Left lung (tissue), 10 donors: Measurements from ENCODE around the gene BCR. TPM values are rescaled to one million over a fixed set of nuclear protein-coding genes. Genes with fewer than 3 reads are reported as not detected.

ENCODE experiments used
- ATAC-seq: fragments of 200-7000 bp; cut with Tn5 transposase; one replicate; pipeline ENCODE4 v1.9.1; 2020; ENCODE audit warnings: moderate library complexity
- DNase-seq, 4 donors: peaks; one replicate each; pipeline ENCODE4 v3.0.0-alpha.2; 2013 to 2020
- H3K27ac ChIP-seq, 2 donors: fragments of 200-600 bp; sonication (generic) in 1 of 2; one replicate each; pipeline versions ENCODE4 v1.5.0 to v1.8.0; 2020 to 2021
- H3K27me3 ChIP-seq, 2 donors: fragments of 200-600 bp; sonication (generic) in 1 of 2; one replicate each; pipeline versions ENCODE4 v1.5.0 to v1.8.0; 2020 to 2021
- H3K36me3 ChIP-seq, 2 donors: fragments of 200-600 bp; sonication (generic) in 1 of 2; one replicate each; pipeline versions ENCODE4 v1.5.0 to v1.8.0; 2020 to 2021
- H3K4me1 ChIP-seq, 2 donors: fragments of 200-600 bp; one replicate each; pipeline ENCODE4 v1.8.0; 2021
- H3K4me3 ChIP-seq, 2 donors: fragments of 200-600 bp; sonication (generic) in 1 of 2; one replicate each; pipeline versions ENCODE4 v1.5.0 to v1.8.0; 2020 to 2021; ENCODE audit warnings: mild to moderate bottlenecking in 1 of 2
- H3K9me3 ChIP-seq, 2 donors: fragments of 200-600 bp; sonication (generic) in 1 of 2; one replicate each; pipeline versions ENCODE4 v1.5.0 to v1.8.0; 2020 to 2021
- CTCF ChIP-seq, 2 donors: fragments of 200-600 bp; sonication (generic) in 1 of 2; IDR thresholded peaks; one replicate each; pipeline versions ENCODE4 v1.5.0 to v1.8.0; 2021; ENCODE audit warnings: antibody characterized with exemption in 2 of 2
- intact Hi-C, 2 donors: fragments of 100-400 bp; cut with DNase I; formaldehyde crosslinking; loops; one replicate each; pipeline versions ENCODE4 v1.11.2 to v1.14.2; 2022
- polyA plus RNA-seq, 6 donors: library from polyadenylated mRNA; unstranded; fragments of 120-200 nt; gene quantifications; one replicate each; pipeline ENCODE4 v1.2.1, GENCODE V29; 2013; ENCODE audit not compliant: insufficient read length in 6 of 6
- total RNA-seq, 2 donors: library from RNA; stranded (reverse); fragmentation: NEBNext Ultra II Directional; extraction: Animal tissue kit (Norgen Biotek cat#: 25700); gene quantifications; one replicate each; pipeline ENCODE4 v1.2.1, GENCODE V29; 2021
- donor health status: DM: no; HTN: yes; CAD: no.
- donor health status: DM: no; HTN: no; CAD: no.

The BCR gene
- total and polyA plus RNA-seq, 8 donors, result 41.1 to 70.4 (median 48.9) TPM

- ATAC-seq, result no peak
- no peak for DNase-seq
- intact Hi-C loops, result no loop called here
- Histone ChIP-seq H3K4me3 (no peak overlapping the region), H3K36me3 (peaks cover 0 to 3% of the 10 kb centered on the region in 2 donors), H3K27me3 (no peaks in the 10 kb centered on the region), H3K9me3 (no peaks in the 10 kb centered on the region), H3K4me1 (peaks cover 14 to 56% of the 10 kb centered on the region in 2 donors), H3K27ac (no peak overlapping the region)
- TF ChIP-seq CTCF (IDR thresholded peaks at IDR 0.05), result no peak
These were observed 55.1 kb downstream of the BCR start for GRCh38 chr22:23235425-23235824.

GRCh38 chr22:23236026-23236425 is 55.7 kb downstream of the BCR start:
- ATAC-seq (no peak), DNase-seq (no peak)
- Histone ChIP-seq H3K4me1 (peaks cover 14 to 62% of the 10 kb centered on the region in 2 donors), H3K27me3 (no peaks in the 10 kb centered on the region), H3K27ac (no peak overlapping the region), H3K4me3 (no peak overlapping the region), H3K36me3 (no peaks in the 10 kb centered on the region), H3K9me3 (no peaks in the 10 kb centered on the region)
- intact Hi-C loops, result no loop called here
- no peak for TF ChIP-seq CTCF (IDR thresholded peaks at IDR 0.05)

GRCh38 chr22:23236440-23237184 is 56.3 kb downstream of the BCR start:
- no peak for TF ChIP-seq CTCF (IDR thresholded peaks at IDR 0.05)
- H3K27ac ChIP-seq, result no peak overlapping the region
- intact Hi-C loops, result no loop called here

GRCh38 chr22:23237201-23237798 is 57.0 kb downstream of the BCR start:
- no peaks in the 10 kb centered on the region for H3K27me3 ChIP-seq
- TF ChIP-seq CTCF (IDR thresholded peaks at IDR 0.05), result no peak
- intact Hi-C loops, result no loop called here
- no peak overlapping the region for H3K27ac ChIP-seq
- H3K4me3 ChIP-seq, result no peak overlapping the region
- peak in 2 of 4 donors; percentile 57 to 61 for DNase-seq
- H3K36me3 ChIP-seq, result no peaks in the 10 kb centered on the region
- no peaks in the 10 kb centered on the region for H3K9me3 ChIP-seq
- H3K4me1 ChIP-seq, result peaks cover 14 to 68% of the 10 kb centered on the region in 2 donors
- no peak for ATAC-seq

More at GRCh38 chr22:23236440-23237184, 56.3 kb downstream of the BCR start:
- H3K4me3 ChIP-seq, result no peak overlapping the region
- H3K4me1 ChIP-seq, result peaks cover 14 to 68% of the 10 kb centered on the region in 2 donors
- no peaks in the 10 kb centered on the region for H3K36me3 ChIP-seq
- no peaks in the 10 kb centered on the region for H3K27me3 ChIP-seq
- H3K9me3 ChIP-seq, result no peaks in the 10 kb centered on the region
- no peak for ATAC-seq
- no peak for DNase-seq

GRCh38 chr22:23237841-23238240 is 57.5 kb downstream of the BCR start:
- ATAC-seq, result no peak
- peaks cover 14 to 69% of the 10 kb centered on the region in 2 donors for H3K4me1 ChIP-seq
- TF ChIP-seq CTCF (IDR thresholded peaks at IDR 0.05), result no peak
- intact Hi-C loops, result no loop called here
- no peaks in the 10 kb centered on the region for H3K9me3 ChIP-seq
- H3K36me3 ChIP-seq, result no peaks in the 10 kb centered on the region
- no peaks in the 10 kb centered on the region for H3K27me3 ChIP-seq
- no peak overlapping the region for H3K4me3 ChIP-seq
- no peak for DNase-seq
- H3K27ac ChIP-seq, result no peak overlapping the region
